ENCODE results near the gene SPOP.
A peak's percentile ranks its signal among the peaks of the same experiment; 100 is the strongest.
"Not testable (repeated sequence)": the region's sequence is repeated elsewhere in the genome, so short reads cannot be mapped to it uniquely, and the experiment has no call there.

The SPOP gene

DNA sequence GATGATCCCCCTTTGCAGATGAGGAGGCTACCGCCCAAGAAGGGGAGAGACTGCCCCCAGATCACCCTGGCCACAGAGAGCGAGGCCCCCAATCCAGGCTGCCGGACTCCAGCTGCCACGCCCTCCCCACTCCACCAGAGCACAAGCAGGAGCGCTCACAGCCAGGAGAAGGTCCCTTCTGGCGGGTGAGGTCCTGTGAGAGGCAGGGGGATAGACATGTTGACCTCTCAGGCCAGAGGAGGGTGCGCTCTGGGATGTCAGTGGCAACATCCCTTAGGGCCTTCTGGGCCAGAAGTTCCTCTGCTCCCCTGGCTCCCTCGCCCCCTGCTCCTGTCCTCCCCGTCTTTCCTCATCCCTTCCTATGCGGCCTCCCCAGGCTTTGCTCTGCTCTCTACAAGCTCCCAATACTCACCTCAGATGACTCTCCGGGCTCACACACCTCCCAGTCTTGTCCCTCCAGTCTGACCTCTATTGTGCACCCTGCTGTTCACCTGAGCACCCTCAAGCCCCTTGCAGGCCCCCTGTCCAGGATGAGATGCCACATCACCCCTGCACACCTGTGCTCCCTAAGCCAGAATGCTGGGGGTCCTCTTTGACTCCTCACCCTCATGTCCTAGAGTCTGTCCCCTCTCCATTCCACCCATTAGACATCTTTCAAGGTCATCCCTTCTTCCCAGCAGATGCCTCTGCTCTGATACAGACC lies 107.2 kb downstream of the SPOP start:
- no peak for DNase-seq

- not testable (repeated sequence) for DNase-seq
Measured at GRCh38 chr17:49568695-49569047, 109.2 kb downstream of the SPOP start.

- DNase-seq: peak; percentile 87
Measured at GRCh38 chr17:49567871-49568694, 109.8 kb downstream of the SPOP start.

DNA sequence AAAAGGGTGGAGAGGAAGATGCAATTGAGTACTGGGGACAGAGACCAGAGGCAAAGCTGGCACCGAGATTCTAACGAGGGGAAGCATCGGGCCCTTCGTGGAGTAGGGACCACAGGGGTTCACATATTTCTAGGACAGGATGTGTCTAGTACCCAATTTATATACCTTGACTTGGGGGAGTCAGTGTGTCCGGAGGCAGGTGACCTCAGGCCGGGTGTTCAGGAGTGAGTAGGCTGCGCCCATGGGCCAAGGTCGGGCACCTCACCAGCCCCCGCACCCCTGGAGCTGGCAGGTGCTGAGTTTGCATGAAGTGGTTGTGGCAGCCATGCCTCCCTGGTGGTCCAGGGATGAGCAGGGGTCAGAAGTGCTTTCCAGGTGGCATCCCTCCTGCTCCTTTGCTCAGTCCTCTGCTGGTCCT lies 110.8 kb downstream of the SPOP start:
- DNase-seq: no peak

GRCh38 chr17:49566668-49567071 lies 111.2 kb downstream of the SPOP start:
- DNase-seq: no peak

DNA sequence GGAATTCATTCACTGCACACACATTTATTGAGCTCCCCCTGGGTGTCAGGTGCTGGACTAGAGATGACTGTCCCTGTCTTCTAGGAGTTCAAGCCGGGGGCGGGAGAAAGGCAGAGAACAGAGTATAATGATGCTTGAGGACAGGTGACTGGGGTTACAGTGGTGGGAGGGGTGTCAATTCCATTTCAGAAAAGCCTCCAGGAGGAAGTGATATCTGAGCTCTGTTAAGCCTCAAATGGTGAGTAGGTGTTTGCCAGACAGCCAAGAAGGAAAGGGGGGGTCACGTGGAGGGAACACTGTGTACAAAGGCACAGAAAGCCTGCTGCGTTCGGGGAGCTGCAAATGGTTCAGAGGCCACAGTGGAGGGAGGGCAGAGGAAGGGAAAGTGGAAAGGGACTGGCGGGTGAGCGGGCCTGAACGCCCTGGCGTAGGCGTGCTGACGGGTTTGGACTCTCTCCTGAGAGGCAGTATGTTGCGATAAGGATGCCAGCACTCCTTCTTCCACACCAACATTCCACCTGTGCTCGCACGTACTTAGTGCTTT lies 111.9 kb downstream of the SPOP start:
- DNase-seq: no peak

DNA sequence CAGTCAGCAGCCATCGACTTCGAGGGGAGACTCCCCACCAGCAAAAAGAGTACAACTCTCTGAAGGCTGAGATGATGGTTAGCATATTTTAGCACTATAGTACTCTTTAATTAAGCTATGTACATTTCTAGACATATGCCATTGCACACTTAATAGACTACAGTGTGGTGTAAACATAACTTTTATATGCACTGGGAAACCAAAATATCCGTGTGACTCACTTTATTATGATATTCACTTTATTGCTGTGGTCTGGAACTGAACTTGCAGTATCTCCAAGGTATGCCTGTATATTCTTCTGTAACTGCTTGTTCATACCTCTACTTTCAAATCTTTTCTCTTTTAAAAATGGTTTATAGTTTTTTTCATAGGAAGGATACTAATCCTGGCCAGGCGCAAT lies 113.3 kb downstream of the SPOP start:
- DNase-seq: no peak

GRCh38 chr17:49557312-49558024 lies 120.4 kb downstream of the SPOP start:
- DNase-seq: peak; percentile 45

DNA sequence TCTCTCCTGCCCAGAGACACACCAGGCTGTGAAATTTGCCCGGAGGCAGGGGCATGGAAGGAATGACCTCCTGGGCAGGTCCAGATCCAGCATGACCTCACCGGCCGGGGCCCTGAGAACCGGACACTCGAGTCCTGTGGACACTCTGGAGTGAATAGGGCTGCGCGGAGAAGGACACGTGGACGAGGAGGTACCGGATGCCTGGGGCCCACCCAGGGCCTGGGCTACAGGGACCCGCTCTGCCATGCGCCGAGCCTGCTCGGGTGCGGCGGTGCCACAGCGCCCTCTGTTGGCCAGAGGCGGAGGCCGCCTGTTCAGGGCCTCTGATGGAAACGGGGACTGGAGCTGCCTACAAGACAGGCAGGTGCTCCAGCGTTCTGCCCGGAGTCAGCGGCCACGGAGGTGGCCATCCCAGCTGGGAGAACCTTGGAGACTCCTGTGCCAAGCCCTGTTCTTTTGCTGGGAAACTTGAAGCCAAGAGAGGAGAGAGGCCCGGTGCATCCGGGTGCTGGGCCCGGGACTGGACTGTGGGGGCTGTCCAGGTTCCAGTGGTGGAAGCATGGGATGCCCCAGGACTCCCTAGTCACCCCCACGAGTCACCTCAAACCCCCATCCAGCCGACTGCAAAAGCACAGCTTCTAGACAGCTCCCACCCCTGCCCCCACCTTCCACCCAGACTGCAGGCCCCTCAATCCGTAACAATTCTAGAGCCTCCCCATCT lies 121.5 kb downstream of the SPOP start:
- DNase-seq: peak; percentile 86

- no peak for DNase-seq
Measured at GRCh38 chr17:49555495-49556222, 122.2 kb downstream of the SPOP start.

GRCh38 chr17:49554694-49555494 lies 123.0 kb downstream of the SPOP start:
- DNase-seq: no peak

- no peak for DNase-seq
Measured at GRCh38 chr17:49553676-49554335, 124.1 kb downstream of the SPOP start.

DNA sequence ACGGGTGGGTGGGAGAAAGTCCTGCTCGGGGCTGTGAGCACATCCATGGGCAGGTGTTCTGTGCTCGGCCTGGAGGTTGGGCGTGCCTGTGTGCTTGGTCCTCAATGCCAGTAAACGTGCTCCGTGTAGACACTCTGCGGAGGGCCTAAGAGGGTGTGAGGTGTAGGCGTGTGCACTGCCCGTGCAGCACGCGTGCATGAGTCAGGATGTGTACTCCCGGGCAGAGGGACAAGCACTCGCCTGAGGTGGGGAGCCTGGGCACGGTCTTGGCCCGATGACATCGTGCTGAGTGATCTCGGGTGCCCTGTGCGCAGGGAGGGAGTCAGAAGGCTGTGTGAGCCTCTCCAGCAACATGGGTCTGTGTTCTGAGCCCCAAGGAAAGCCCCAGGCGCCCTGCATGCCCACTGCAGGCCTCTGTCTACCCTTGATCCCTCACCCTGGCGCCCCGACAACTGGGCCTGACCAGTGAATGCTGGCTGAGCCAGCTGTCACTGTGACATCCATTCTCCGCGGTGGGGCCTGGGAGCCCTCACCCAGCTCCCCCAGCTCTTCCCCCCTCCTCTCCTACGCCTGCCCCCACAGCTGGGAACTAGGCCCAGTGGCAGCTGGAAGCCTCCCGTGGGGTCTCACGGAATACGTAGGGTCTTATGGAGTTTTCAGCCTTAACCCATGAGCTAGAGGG lies 125.7 kb downstream of the SPOP start:
- DNase-seq: no peak

GRCh38 chr17:49551221-49552069 lies 126.5 kb downstream of the SPOP start:
- no peak for DNase-seq

DNA sequence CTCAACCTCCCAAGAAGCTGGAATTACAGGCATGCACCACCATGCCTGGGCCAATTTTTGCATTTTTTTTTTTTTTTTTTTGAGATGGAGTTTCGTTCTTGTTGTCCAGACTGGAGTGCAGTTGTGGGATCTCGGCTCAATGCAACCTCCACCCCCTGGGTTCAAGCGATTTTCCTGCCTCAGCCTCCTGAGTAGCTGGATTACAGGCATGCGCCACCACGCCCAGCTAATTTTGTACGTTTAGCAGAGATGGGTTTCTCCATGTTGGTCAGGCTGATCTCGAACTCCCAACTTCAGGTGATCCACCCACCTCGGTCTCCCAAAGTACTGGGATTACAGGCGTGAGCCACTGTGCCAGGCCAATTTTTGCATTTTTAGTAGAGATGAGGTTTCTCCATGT lies 127.1 kb downstream of the SPOP start:
- not testable (repeated sequence) for DNase-seq

- DNase-seq: no peak
Measured at GRCh38 chr17:49549691-49550678, 127.9 kb downstream of the SPOP start.

DNA sequence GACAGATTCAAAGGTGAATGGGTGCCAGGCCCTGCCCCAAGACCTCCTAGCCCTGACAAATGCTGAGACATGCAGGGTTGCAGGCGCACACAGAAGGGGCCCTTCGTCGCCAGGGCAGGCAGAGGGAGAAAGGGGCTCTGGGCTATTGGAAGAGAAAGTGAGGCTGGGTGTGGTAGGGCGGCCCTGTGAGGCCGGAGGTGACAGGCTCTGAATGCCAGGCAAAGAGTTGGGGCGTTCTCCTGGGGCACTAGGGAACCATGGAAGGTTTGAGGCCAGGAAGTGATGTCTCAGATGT lies 128.6 kb downstream of the SPOP start:
- DNase-seq: no peak
